Liver (tissue), 9 donors: ENCODE results near the gene DEGS2. TPM values are rescaled to one million over a fixed set of nuclear protein-coding genes. Genes with fewer than 3 reads are reported as not detected.

Experiments
- DNase-seq: peaks from one replicate; pipeline ENCODE4 v3.0.0-alpha.2; 2017; ENCODE audit warnings: low spot score
- H3K27ac ChIP-seq, 2 donors: one replicate each; pipeline ENCODE4 v1.7.0; 2013; ENCODE audit warnings: inconsistent platforms in 2 of 2, low read length in 2 of 2, control low read depth in 1 of 2, low read depth in 1 of 2, mild to moderate bottlenecking in 1 of 2
- H3K27me3 ChIP-seq, 4 donors: one replicate each; pipeline versions ENCODE4 v1.6.1 to v1.7.0; 2013; ENCODE audit warnings: low read length in 3 of 4, inconsistent platforms in 1 of 4, mild to moderate bottlenecking in 1 of 4, moderate library complexity in 1 of 4; ENCODE audit not compliant: control insufficient read depth in 4 of 4, insufficient read depth in 4 of 4
- H3K36me3 ChIP-seq, 4 donors: one replicate each; pipeline versions ENCODE4 v1.6.1 to v1.7.0; 2013; ENCODE audit warnings: low read length in 3 of 4, mild to moderate bottlenecking in 3 of 4, low read depth in 1 of 4, moderate library complexity in 1 of 4; ENCODE audit not compliant: control insufficient read depth in 4 of 4, insufficient read depth in 3 of 4
- H3K4me1 ChIP-seq, 4 donors: one replicate each; pipeline versions ENCODE4 v1.6.1 to v1.7.0; 2013; ENCODE audit warnings: low read length in 3 of 4, mild to moderate bottlenecking in 3 of 4, moderate library complexity in 1 of 4; ENCODE audit not compliant: control insufficient read depth in 4 of 4, insufficient read depth in 4 of 4
- H3K4me3 ChIP-seq, 3 donors: one replicate each; pipeline versions ENCODE4 v1.6.1 to v1.7.0; 2013; ENCODE audit warnings: low read length in 3 of 3, control low read depth in 1 of 3, low read depth in 1 of 3, mild to moderate bottlenecking in 1 of 3
- H3K9ac ChIP-seq, 2 donors: one replicate each; pipeline ENCODE4 v1.7.0; 2013; ENCODE audit warnings: low read length in 2 of 2, mild to moderate bottlenecking in 2 of 2, moderate library complexity in 2 of 2, control low read depth in 1 of 2, low read depth in 1 of 2
- H3K9me3 ChIP-seq, 4 donors: one replicate each; pipeline versions ENCODE4 v1.6.1 to v1.7.0; 2013; ENCODE audit warnings: low read length in 3 of 4; ENCODE audit not compliant: control insufficient read depth in 4 of 4
- EGR1 ChIP-seq, 2 donors: IDR thresholded peaks; 2 replicates each; pipeline ENCODE4 v1.6.1; 2016 to 2018; ENCODE audit warnings: antibody characterized with exemption in 2 of 2, low read depth in 2 of 2
- FOXA1 ChIP-seq: IDR thresholded peaks from 2 replicates; pipeline ENCODE4 v1.6.1; 2016; ENCODE audit warnings: antibody characterized with exemption
- FOXA2 ChIP-seq: IDR thresholded peaks from 2 replicates; pipeline ENCODE4 v1.6.1; 2016; ENCODE audit warnings: antibody characterized with exemption
- HNF4G ChIP-seq: IDR thresholded peaks from 2 replicates; pipeline ENCODE4 v1.6.1; 2016; ENCODE audit warnings: antibody characterized with exemption
- JUND ChIP-seq, 2 donors: IDR thresholded peaks; 2 replicates each; pipeline ENCODE4 v1.6.1; 2016; ENCODE audit warnings: antibody characterized with exemption in 2 of 2
- NR2F2 ChIP-seq: IDR thresholded peaks from 2 replicates; pipeline ENCODE4 v1.6.1; 2016; ENCODE audit warnings: antibody characterized with exemption
- RAD21 ChIP-seq, 2 donors: IDR thresholded peaks; 2 replicates each; pipeline ENCODE4 v1.6.1; 2016; ENCODE audit warnings: antibody characterized with exemption in 2 of 2, mild to moderate bottlenecking in 2 of 2
- REST ChIP-seq: IDR thresholded peaks from 2 replicates; pipeline ENCODE4 v1.6.1; 2016; ENCODE audit warnings: antibody characterized with exemption, mild to moderate bottlenecking
- RXRA ChIP-seq, 2 donors: IDR thresholded peaks; 2 replicates each; pipeline ENCODE4 v1.6.1; 2017 to 2018; ENCODE audit warnings: antibody characterized with exemption in 2 of 2, mild to moderate bottlenecking in 1 of 2
- YY1 ChIP-seq: IDR thresholded peaks from 2 replicates; pipeline ENCODE4 v1.6.1; 2016; ENCODE audit warnings: antibody characterized with exemption, mild to moderate bottlenecking
- ZBTB33 ChIP-seq: IDR thresholded peaks from 2 replicates; pipeline ENCODE4 v1.6.1; 2016; ENCODE audit warnings: antibody characterized with exemption
- WGBS: extraction: QIAGEN DNeasy Blood & Tissue Kit; methylation state at CpG from one replicate; pipeline ENCODE4 v1.1.7; 2013; 5-methylcytosine and 5-hydroxymethylcytosine counted together
- polyA plus RNA-seq, 2 donors: library from polyadenylated mRNA; stranded (reverse) in 1 of 2; unstranded in 1 of 2; fragments of 200-250 nt in 1 of 2; fragments of >200 nt in 1 of 2; fragmentation: Nextera tagmentation in 1 of 2; extraction: Ambion mirVana in 1 of 2; gene quantifications; one replicate each; pipeline versions ENCODE4 v1.2.1 to v1.2.3, GENCODE V29; 2013 to 2015
- total RNA-seq, 2 donors: library from RNA; depleted of rRNA; stranded (reverse); fragments of >200 nt; gene quantifications; one replicate each; pipeline ENCODE4 v1.2.3, GENCODE V29; 2014
- TF ChIP-seq, protein P1 (sequence below): fragments of 150-350 bp; IDR thresholded peaks from 2 replicates; pipeline ENCODE4 v1.5.1; 2017; ENCODE audit warnings: improper control_type of control experiment, low read depth, low read length; ENCODE audit not compliant: missing input control
- TF ChIP-seq, protein P2 (sequence below): IDR thresholded peaks from 2 replicates; pipeline ENCODE4 v1.6.1; 2016; ENCODE audit warnings: antibody characterized with exemption
- donor health status: healthy.
- donor health status: healthy.
- donor health status: healthy.
- donor health status: healthy.
- donor health status: healthy.

DEGS2 gene
- total and polyA plus RNA-seq, 4 donors = 0.13 to 0.42 (median 0.27) TPM

- 60% methylated on average over 21 of the region's 21 CpGs for WGBS
- no peak for DNase-seq
- H3K9ac ChIP-seq = no peak overlapping the region
- H3K4me1 ChIP-seq = peaks cover under 1 to 8% (median 3%) of the 10 kb centered on the region in 4 donors
- no peak overlapping the region for H3K27ac ChIP-seq
- peaks cover 0 to 4% (median 1%) of the 10 kb centered on the region in 4 donors for H3K9me3 ChIP-seq
- no peak for TF ChIP-seq NR2F2
- no peak for TF ChIP-seq FOXA1
- no peaks in the 10 kb centered on the region for H3K36me3 ChIP-seq
- H3K4me3 ChIP-seq = no peak overlapping the region
- H3K27me3 ChIP-seq = no peaks in the 10 kb centered on the region
Measured at GRCh38 chr14:100149851-100150611, 9.4 kb downstream of the DEGS2 start.

DNA sequence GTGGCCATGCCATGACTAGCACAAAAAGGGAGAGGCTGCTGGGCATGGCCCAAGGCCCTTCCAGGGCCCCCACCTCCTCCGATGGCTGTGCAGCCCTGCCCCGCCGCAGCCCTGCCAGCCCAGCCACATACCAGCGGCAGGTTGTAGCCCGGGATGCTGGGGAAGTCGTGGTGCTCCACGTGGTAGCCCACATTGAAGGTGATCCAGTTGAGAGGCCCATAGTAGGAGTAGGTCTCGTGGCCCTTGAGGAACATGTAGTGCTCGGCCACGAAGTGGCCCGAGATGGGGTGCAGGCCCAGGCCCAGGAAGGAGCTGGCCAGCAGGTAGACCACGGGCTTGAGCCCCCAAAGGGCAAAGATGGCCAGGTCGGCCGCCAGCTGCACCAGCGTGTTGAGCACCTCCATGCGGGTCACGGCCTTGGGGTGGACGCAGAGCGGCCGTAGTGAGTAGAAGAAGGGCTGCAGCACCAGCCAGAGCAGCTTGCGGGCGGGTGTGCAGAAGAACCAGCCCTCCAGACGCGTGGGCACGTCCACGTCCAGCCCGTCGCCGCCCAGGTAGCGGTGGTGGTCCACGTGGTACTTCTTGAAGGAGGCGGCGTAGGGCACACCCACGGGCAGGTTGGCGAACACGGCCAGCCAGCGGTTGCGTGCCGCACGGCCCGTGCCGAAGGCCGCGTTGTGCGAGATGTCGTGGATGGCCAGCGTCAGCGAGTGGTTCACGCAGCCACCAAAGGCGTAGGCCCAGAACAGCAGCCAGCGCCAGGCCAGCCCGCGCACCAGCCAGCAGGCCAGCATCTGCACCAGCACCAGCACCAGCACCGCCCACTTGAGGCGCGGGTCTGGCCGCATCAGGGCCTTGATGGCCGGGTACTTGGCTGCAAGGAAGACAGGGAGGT is 10.4 kb downstream of the DEGS2 start:
- Histone ChIP-seq H3K4me1 (peaks cover 2 to 14% (median 6%) of the 10 kb centered on the region in 4 donors), H3K9ac (no peak overlapping the region), H3K9me3 (no peaks in the 10 kb centered on the region), H3K36me3 (no peaks in the 10 kb centered on the region), H3K4me3 (no peak overlapping the region), H3K27ac (no peak overlapping the region), H3K27me3 (no peaks in the 10 kb centered on the region)
- TF ChIP-seq EGR1 (IDR thresholded peaks at IDR 0.05; ENCODE audit: low read depth in 2 of 2) = no peak
- TF ChIP-seq, protein P1, sequence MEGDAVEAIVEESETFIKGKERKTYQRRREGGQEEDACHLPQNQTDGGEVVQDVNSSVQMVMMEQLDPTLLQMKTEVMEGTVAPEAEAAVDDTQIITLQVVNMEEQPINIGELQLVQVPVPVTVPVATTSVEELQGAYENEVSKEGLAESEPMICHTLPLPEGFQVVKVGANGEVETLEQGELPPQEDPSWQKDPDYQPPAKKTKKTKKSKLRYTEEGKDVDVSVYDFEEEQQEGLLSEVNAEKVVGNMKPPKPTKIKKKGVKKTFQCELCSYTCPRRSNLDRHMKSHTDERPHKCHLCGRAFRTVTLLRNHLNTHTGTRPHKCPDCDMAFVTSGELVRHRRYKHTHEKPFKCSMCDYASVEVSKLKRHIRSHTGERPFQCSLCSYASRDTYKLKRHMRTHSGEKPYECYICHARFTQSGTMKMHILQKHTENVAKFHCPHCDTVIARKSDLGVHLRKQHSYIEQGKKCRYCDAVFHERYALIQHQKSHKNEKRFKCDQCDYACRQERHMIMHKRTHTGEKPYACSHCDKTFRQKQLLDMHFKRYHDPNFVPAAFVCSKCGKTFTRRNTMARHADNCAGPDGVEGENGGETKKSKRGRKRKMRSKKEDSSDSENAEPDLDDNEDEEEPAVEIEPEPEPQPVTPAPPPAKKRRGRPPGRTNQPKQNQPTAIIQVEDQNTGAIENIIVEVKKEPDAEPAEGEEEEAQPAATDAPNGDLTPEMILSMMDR = no peak
- no peak for TF ChIP-seq RAD21 (IDR thresholded peaks at IDR 0.05)
- TF ChIP-seq, protein P2, sequence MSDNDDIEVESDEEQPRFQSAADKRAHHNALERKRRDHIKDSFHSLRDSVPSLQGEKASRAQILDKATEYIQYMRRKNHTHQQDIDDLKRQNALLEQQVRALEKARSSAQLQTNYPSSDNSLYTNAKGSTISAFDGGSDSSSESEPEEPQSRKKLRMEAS = no peak
- no peak for TF ChIP-seq RXRA (IDR thresholded peaks at IDR 0.05)
- no peak for TF ChIP-seq ZBTB33
- TF ChIP-seq FOXA1 = no peak
- TF ChIP-seq YY1 = no peak
- no peak for TF ChIP-seq JUND (IDR thresholded peaks at IDR 0.05)
- no peak for TF ChIP-seq FOXA2
- TF ChIP-seq REST = no peak
- TF ChIP-seq HNF4G = no peak
- DNase-seq = no peak
- WGBS = 95% methylated on average over 58 of the region's 58 CpGs
